22Rv1 (cell line): ENCODE data around the gene TBC1D5.

Experiments
- H3K27ac ChIP-seq: fragments of 450-650 bp; 2 replicates; pipeline ENCODE4 v1.5.1; 2017
- ZFX ChIP-seq: fragments of 450-650 bp; IDR thresholded peaks from 2 replicates; pipeline ENCODE4 v1.6.1; 2017; ENCODE audit warnings: antibody characterized with exemption, borderline replicate concordance
- TF ChIP-seq, protein P1 (sequence below): fragments of 450-650 bp; IDR thresholded peaks from 2 replicates; pipeline ENCODE4 v1.5.1; 2017; ENCODE audit warnings: mild to moderate bottlenecking

The TBC1D5 gene

DNA sequence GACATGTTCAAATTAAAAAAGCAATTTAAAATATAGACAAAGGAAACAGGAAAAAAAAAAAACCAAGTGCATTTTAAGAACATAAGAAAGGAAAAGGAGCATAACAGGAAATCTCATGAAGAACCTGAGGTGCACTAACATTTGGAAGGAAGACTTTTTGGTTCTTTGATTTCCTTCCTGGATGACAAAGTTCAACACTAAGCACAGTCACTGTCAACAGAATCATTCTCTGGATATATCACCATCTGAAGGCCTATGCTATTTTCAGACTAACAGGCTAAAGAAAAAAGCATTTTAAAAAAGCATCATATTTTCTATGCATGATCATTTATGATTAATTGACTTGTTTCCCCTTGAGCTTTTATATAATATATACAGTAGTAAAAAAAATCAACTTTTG, 508.0 kb downstream of the TBC1D5 start:
- H3K27ac ChIP-seq, result no peak overlapping the region
- TF ChIP-seq, protein P1, sequence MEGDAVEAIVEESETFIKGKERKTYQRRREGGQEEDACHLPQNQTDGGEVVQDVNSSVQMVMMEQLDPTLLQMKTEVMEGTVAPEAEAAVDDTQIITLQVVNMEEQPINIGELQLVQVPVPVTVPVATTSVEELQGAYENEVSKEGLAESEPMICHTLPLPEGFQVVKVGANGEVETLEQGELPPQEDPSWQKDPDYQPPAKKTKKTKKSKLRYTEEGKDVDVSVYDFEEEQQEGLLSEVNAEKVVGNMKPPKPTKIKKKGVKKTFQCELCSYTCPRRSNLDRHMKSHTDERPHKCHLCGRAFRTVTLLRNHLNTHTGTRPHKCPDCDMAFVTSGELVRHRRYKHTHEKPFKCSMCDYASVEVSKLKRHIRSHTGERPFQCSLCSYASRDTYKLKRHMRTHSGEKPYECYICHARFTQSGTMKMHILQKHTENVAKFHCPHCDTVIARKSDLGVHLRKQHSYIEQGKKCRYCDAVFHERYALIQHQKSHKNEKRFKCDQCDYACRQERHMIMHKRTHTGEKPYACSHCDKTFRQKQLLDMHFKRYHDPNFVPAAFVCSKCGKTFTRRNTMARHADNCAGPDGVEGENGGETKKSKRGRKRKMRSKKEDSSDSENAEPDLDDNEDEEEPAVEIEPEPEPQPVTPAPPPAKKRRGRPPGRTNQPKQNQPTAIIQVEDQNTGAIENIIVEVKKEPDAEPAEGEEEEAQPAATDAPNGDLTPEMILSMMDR, result no peak
- TF ChIP-seq ZFX, result no peak

DNA sequence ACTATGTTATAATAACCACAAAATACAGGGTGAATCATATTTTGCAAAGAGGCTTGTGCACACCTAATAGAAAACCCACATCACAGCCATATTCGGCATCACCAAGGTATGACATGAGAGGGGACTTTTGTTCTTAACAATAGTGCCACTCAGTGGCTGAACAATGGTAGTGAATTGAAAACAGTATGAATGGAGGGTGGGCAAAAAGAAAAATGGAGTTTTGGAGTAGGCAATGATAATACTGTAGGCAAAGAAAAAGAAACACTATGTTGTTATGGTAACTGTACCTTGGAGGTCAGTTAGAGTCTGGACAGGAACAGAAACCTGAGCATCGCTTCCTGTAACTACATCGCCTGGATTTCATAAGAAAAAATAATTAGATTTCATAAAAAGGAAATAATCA, 509.0 kb downstream of the TBC1D5 start:
- H3K27ac ChIP-seq, result no peak overlapping the region
- TF ChIP-seq, protein P1, result peak; percentile 79
- no peak for TF ChIP-seq ZFX

DNA sequence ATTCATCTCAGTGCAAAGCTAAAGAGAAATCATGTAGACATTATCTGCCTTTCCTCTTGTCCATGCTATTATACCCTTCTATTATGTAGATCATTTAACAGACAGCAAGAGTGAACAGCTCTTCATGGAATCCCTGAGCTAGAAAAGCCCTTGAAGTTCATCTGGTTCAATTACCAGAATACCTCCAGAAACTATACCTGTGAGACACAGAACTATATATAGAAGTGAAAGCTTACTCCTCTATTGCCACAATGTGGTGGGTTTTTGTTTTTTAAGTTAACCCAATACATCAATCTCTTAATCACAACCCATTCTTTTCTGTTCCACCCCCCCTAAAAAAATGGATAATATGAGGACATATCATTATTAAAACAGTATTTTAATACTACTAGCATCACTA, 510.0 kb downstream of the TBC1D5 start:
- TF ChIP-seq ZFX, result no peak
- TF ChIP-seq, protein P1, result no peak
- no peak overlapping the region for H3K27ac ChIP-seq

DNA sequence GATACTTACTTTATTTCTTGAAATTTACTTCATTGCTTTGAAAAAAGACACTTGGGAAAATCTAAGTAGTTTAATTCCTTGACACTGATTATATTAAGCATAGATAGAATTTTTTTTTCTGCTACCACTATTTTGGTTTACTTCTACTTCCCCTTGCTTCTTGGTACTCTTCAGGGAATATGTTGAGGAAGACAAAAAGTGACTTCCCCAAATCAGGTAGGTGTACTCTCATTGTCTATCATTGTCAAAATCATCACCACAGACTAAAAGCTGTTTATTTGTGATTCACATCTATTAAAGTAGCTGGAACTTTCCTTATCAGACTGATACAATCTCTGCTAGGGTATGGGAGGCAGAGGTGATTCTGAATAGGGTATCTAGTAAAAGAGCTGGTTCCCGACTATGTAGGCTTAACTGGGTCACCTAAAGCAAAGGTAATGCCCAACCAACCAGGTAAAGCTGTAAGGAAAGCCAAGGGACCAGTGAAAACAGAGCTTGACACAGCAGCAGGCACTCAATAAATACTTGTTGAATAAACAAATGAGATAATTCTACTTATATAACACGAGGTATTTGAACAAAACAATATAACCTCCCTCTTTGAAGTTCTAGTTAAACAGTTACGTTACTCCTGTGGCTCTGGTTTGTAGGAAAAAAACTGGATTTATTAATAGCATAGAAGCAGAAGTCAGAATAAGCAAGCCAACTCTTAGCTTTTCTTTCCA, 510.7 kb downstream of the TBC1D5 start:
- no peak for TF ChIP-seq ZFX
- TF ChIP-seq, protein P1, result no peak
- H3K27ac ChIP-seq, result no peak overlapping the region

DNA sequence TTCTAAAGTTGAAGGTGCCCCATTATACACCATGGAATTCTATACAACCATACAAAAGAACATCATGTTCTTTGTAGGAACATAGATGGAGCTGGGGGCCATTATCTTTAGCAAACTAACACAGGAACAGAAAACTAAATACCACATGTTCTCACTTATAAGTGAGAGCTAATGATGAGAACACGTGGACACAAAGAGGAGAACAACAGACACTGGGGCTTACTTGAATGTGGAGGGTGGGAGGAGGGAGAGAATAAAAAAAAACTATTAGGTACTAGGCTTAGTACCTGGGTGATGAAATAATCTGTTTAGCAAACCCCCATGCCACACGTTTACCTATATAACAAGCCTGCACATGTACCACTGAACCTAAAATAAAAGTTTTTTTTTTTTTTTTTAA, 515.0 kb downstream of the TBC1D5 start:
- no peak for TF ChIP-seq ZFX
- TF ChIP-seq, protein P1, result no peak
- no peak overlapping the region for H3K27ac ChIP-seq

DNA sequence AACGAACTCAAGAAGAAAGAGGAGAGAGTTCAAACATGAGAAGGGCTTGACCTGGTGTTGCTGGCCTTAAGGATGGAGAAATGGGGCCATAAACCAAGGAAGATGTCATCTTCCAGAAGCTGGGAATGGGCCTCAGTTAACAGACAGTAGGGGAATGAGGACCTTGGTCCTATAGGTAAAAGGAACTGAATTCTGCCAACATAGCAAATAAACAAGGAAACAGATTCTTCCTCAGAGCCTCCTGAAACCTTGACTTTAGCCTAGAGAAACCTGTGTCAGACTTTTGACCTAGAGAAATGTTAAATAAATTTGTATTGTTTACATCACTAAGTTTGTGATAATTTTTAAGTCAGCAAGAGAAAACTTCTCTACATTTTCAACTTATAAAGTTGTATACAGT, 520.9 kb downstream of the TBC1D5 start:
- TF ChIP-seq, protein P1, result no peak
- TF ChIP-seq ZFX, result no peak
- H3K27ac ChIP-seq, result no peak overlapping the region

DNA sequence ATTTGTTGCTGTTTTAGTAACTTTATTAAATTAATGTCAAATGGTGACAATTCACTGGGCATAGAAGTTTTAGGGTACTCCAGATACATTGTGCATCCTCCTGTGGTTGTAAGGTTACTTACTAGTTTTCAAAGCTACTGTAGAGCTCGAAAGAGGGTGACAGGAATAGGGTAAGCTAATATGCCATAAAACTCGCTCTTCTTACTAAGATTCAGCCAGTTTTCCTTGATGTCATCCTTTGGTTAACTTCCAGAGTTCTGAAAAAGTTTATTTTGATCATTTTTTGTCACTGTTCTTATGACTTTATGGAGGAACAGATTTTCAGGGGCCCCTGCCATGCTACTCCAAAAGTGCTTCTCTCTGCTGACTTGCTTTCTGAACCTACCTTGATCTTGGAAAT, 522.8 kb downstream of the TBC1D5 start:
- TF ChIP-seq, protein P1, result no peak
- no peak for TF ChIP-seq ZFX
- H3K27ac ChIP-seq, result no peak overlapping the region
